Activated naive CD8-positive, alpha-beta T cell treated with anti-CD3 and anti-CD28 coated beads, Interleukin-2, amount 50 U/mL, for 24 hours (primary cell): Measurements from ENCODE around the gene CENPQ.
A peak's percentile ranks its signal among the peaks of the same experiment; 100 is the strongest.
"Not testable (repeated sequence)": the region's sequence is repeated elsewhere in the genome, so short reads cannot be mapped to it uniquely, and the experiment has no call there.

ENCODE experiments used
- ATAC-seq: fragments of 150-1000 bp; cut with Tn5 transposase; one replicate; pipeline ENCODE4 v1.10.0; 2021
- DNase-seq: peaks from one replicate; pipeline ENCODE4 v3.0.0; 2021
- H3K27ac Mint-ChIP-seq: one replicate; pipeline ENCODE4 v1.8.0; 2021; ENCODE audit warnings: mild to moderate bottlenecking, mixed read lengths
- H3K27me3 Mint-ChIP-seq: one replicate; pipeline ENCODE4 v1.8.0; 2021; ENCODE audit warnings: mixed read lengths
- H3K36me3 Mint-ChIP-seq: one replicate; pipeline ENCODE4 v1.8.0; 2021; ENCODE audit warnings: low read depth, mixed read lengths
- H3K4me1 Mint-ChIP-seq: one replicate; pipeline ENCODE4 v1.8.0; 2021; ENCODE audit warnings: mixed read lengths
- H3K4me3 Mint-ChIP-seq: one replicate; pipeline ENCODE4 v1.8.0; 2021; ENCODE audit warnings: mild to moderate bottlenecking, moderate library complexity, mixed read lengths
- H3K9me3 Mint-ChIP-seq: one replicate; pipeline ENCODE4 v1.8.0; 2021; ENCODE audit warnings: mixed read lengths

The CENPQ gene

GRCh38 chr6:49462927-49463611 is at the start of gene CENPQ, which contains the start of gene MMUT:
TSS of gene CENPQ (plus strand) at chr6:49463370. CDS start at chr6:49470177, 6,807 bp downstream.
TSS of gene MMUT (minus strand) at chr6:49463253. CDS start at chr6:49459466, 3,787 bp downstream.
- Mint-ChIP-seq H3K27ac (peak within 1 kb of the TSS; percentile 86), H3K4me1 (peaks cover 39% of the 10 kb centered on the region), H3K27me3 (no peaks in the 10 kb centered on the region), H3K36me3 (peaks cover 3% of the 10 kb centered on the region), H3K4me3 (peak within 1 kb of the TSS; percentile 91), H3K9me3 (no peaks in the 10 kb centered on the region)
- peak; percentile 89 for DNase-seq
- peak; percentile 98 for ATAC-seq

GRCh38 chr6:49415358-49415757 is 47.8 kb upstream of the CENPQ start:
- ATAC-seq (no peak), DNase-seq (no peak)
- peaks cover 13% of the 10 kb centered on the region for H3K27me3 Mint-ChIP-seq
- no peak overlapping the region for H3K4me3 Mint-ChIP-seq
- no peaks in the 10 kb centered on the region for H3K36me3 Mint-ChIP-seq
- no peaks in the 10 kb centered on the region for H3K9me3 Mint-ChIP-seq
- no peak overlapping the region for H3K27ac Mint-ChIP-seq
- H3K4me1 Mint-ChIP-seq = no peaks in the 10 kb centered on the region

GRCh38 chr6:49416195-49416594 is 47.0 kb upstream of the CENPQ start:
- Mint-ChIP-seq H3K27me3 (peaks cover 13% of the 10 kb centered on the region), H3K9me3 (no peaks in the 10 kb centered on the region), H3K4me1 (no peaks in the 10 kb centered on the region), H3K36me3 (no peaks in the 10 kb centered on the region), H3K27ac (no peak overlapping the region), H3K4me3 (no peak overlapping the region)
- DNase-seq (no peak), ATAC-seq (no peak)

- H3K9me3 Mint-ChIP-seq = no peaks in the 10 kb centered on the region
- H3K36me3 Mint-ChIP-seq = peaks cover under 1% of the 10 kb centered on the region
- H3K27me3 Mint-ChIP-seq = peaks cover 3% of the 10 kb centered on the region
- no peaks in the 10 kb centered on the region for H3K4me1 Mint-ChIP-seq
- no peak overlapping the region for H3K27ac Mint-ChIP-seq
- no peak overlapping the region for H3K4me3 Mint-ChIP-seq
- no peak for DNase-seq
- no peak for ATAC-seq
Measured at GRCh38 chr6:49423817-49424216, 39.4 kb upstream of the CENPQ start.

GRCh38 chr6:49430187-49430586 is 33.0 kb upstream of the CENPQ start:
- Mint-ChIP-seq H3K27ac (no peak overlapping the region), H3K9me3 (no peaks in the 10 kb centered on the region)

GRCh38 chr6:49430866-49431265 is 32.3 kb upstream of the CENPQ start:
- H3K9me3 Mint-ChIP-seq = no peaks in the 10 kb centered on the region
- H3K36me3 Mint-ChIP-seq = peaks cover 21% of the 10 kb centered on the region
- DNase-seq = no peak
- H3K27ac Mint-ChIP-seq = no peak overlapping the region
- H3K27me3 Mint-ChIP-seq = no peaks in the 10 kb centered on the region
- H3K4me3 Mint-ChIP-seq = no peak overlapping the region
- ATAC-seq = no peak
- H3K4me1 Mint-ChIP-seq = no peaks in the 10 kb centered on the region

More at GRCh38 chr6:49430187-49430586, 33.0 kb upstream of the CENPQ start:
- ATAC-seq (no peak), DNase-seq (no peak)
- H3K4me3 Mint-ChIP-seq = no peak overlapping the region
- no peaks in the 10 kb centered on the region for H3K27me3 Mint-ChIP-seq
- peaks cover 14% of the 10 kb centered on the region for H3K36me3 Mint-ChIP-seq
- H3K4me1 Mint-ChIP-seq = no peaks in the 10 kb centered on the region

GRCh38 chr6:49453221-49453620 is 9.9 kb upstream of the CENPQ start:
- H3K36me3 Mint-ChIP-seq = peaks cover 24% of the 10 kb centered on the region
- no peak overlapping the region for H3K27ac Mint-ChIP-seq
- no peaks in the 10 kb centered on the region for H3K4me1 Mint-ChIP-seq
- DNase-seq = no peak
- H3K27me3 Mint-ChIP-seq = no peaks in the 10 kb centered on the region
- H3K9me3 Mint-ChIP-seq = no peaks in the 10 kb centered on the region
- ATAC-seq = no peak
- H3K4me3 Mint-ChIP-seq = no peak overlapping the region

- ATAC-seq (no peak), DNase-seq (no peak)
- Mint-ChIP-seq H3K27me3 (no peaks in the 10 kb centered on the region), H3K4me3 (no peak overlapping the region), H3K4me1 (no peaks in the 10 kb centered on the region), H3K9me3 (no peaks in the 10 kb centered on the region), H3K27ac (no peak overlapping the region), H3K36me3 (peaks cover 20% of the 10 kb centered on the region)
Measured at GRCh38 chr6:49454787-49455709, 8.1 kb upstream of the CENPQ start.

- ATAC-seq (no peak), DNase-seq (no peak)
- no peak overlapping the region for H3K27ac Mint-ChIP-seq
- peaks cover 17% of the 10 kb centered on the region for H3K4me1 Mint-ChIP-seq
- H3K36me3 Mint-ChIP-seq = peaks cover 9% of the 10 kb centered on the region
- no peaks in the 10 kb centered on the region for H3K9me3 Mint-ChIP-seq
- no peak overlapping the region for H3K4me3 Mint-ChIP-seq
- no peaks in the 10 kb centered on the region for H3K27me3 Mint-ChIP-seq
Measured at GRCh38 chr6:49457771-49458170, 5.4 kb upstream of the CENPQ start.

- ATAC-seq = no peak
- DNase-seq = no peak
- peak overlapping the region; percentile 86 for H3K27ac Mint-ChIP-seq
- no peaks in the 10 kb centered on the region for H3K9me3 Mint-ChIP-seq
- peak overlapping the region; percentile 91 for H3K4me3 Mint-ChIP-seq
- peaks cover 39% of the 10 kb centered on the region for H3K4me1 Mint-ChIP-seq
- no peaks in the 10 kb centered on the region for H3K27me3 Mint-ChIP-seq
- peaks cover 6% of the 10 kb centered on the region for H3K36me3 Mint-ChIP-seq
Measured at GRCh38 chr6:49462071-49462470, 1.1 kb upstream of the CENPQ start.

GRCh38 chr6:49462599-49462926 is 607 bp upstream of the CENPQ start:
- Mint-ChIP-seq H3K4me1 (peaks cover 39% of the 10 kb centered on the region), H3K36me3 (peaks cover 5% of the 10 kb centered on the region), H3K9me3 (no peaks in the 10 kb centered on the region), H3K27me3 (no peaks in the 10 kb centered on the region), H3K4me3 (peak overlapping the region; percentile 91), H3K27ac (peak overlapping the region; percentile 86)
- DNase-seq (peak; percentile 5), ATAC-seq (no peak)

GRCh38 chr6:49463612-49463967 is 420 bp downstream of the CENPQ start:
- H3K27ac Mint-ChIP-seq = peak overlapping the region; percentile 86
- no peaks in the 10 kb centered on the region for H3K9me3 Mint-ChIP-seq
- peaks cover 39% of the 10 kb centered on the region for H3K4me1 Mint-ChIP-seq
- peaks cover 3% of the 10 kb centered on the region for H3K36me3 Mint-ChIP-seq
- DNase-seq (no peak), ATAC-seq (no peak)
- H3K27me3 Mint-ChIP-seq = no peaks in the 10 kb centered on the region
- peak overlapping the region; percentile 91 for H3K4me3 Mint-ChIP-seq

- peaks cover 5% of the 10 kb centered on the region for H3K36me3 Mint-ChIP-seq
- H3K9me3 Mint-ChIP-seq = no peaks in the 10 kb centered on the region
- peak overlapping the region; percentile 91 for H3K4me3 Mint-ChIP-seq
- ATAC-seq (no peak), DNase-seq (no peak)
- H3K27me3 Mint-ChIP-seq = no peaks in the 10 kb centered on the region
- H3K4me1 Mint-ChIP-seq = peaks cover 39% of the 10 kb centered on the region
- no peak overlapping the region for H3K27ac Mint-ChIP-seq
Measured at GRCh38 chr6:49464691-49465090, 1.5 kb downstream of the CENPQ start.

- Mint-ChIP-seq H3K27me3 (no peaks in the 10 kb centered on the region), H3K4me3 (no peak overlapping the region), H3K27ac (no peak overlapping the region), H3K9me3 (no peaks in the 10 kb centered on the region), H3K4me1 (peaks cover 21% of the 10 kb centered on the region), H3K36me3 (peaks cover 16% of the 10 kb centered on the region)
- no peak for ATAC-seq
- no peak for DNase-seq
Measured at GRCh38 chr6:49468042-49468441, 4.9 kb downstream of the CENPQ start.

- not testable (repeated sequence) for H3K27me3 Mint-ChIP-seq, H3K9me3 Mint-ChIP-seq, H3K4me1 Mint-ChIP-seq, DNase-seq, ATAC-seq, H3K4me3 Mint-ChIP-seq, H3K27ac Mint-ChIP-seq
- peaks cover 58% of the 10 kb centered on the region for H3K36me3 Mint-ChIP-seq
Measured at GRCh38 chr6:49476564-49476963, 13.4 kb downstream of the CENPQ start.
